SU-DHL-6 (cell line): ENCODE data around the gene NEB.

Experiments used
- H2AFZ ChIP-seq: fragments of 200-600 bp; sonication (generic); 2 replicates; pipeline ENCODE4 v1.6.1; 2014; ENCODE audit warnings: low read depth, mild to moderate bottlenecking, moderate library complexity, mixed read lengths, antibody characterized with exemption, low read length; ENCODE audit not compliant: severe bottlenecking
- H3F3A ChIP-seq: fragments of 200-600 bp; shearing (Covaris generic); 2 replicates; pipeline ENCODE4 v1.6.0; 2016; ENCODE audit warnings: antibody characterized with exemption, mild to moderate bottlenecking; ENCODE audit not compliant: insufficient read depth
- H3K27ac ChIP-seq: fragments of 200-600 bp; sonication (generic); 2 replicates; pipeline ENCODE4 v1.5.1; 2016; ENCODE audit warnings: low read depth, mild to moderate bottlenecking, low read length, moderate library complexity, mixed read lengths
- H3K27me3 ChIP-seq: fragments of 200-600 bp; sonication (generic), shearing (Covaris generic); 2 replicates; pipeline ENCODE4 v1.6.0; 2014; ENCODE audit warnings: mild to moderate bottlenecking, low read length
- H3K36me3 ChIP-seq: fragments of 200-600 bp; sonication (generic); 2 replicates; pipeline ENCODE4 v1.6.1; 2014; ENCODE audit warnings: mild to moderate bottlenecking, low read length, mixed read lengths
- H3K4me2 ChIP-seq: fragments of 300-600, 200-600 bp; shearing (Covaris generic), sonication (generic); 2 replicates; pipeline ENCODE4 v1.6.0; 2014; ENCODE audit warnings: low read length, low read depth, mild to moderate bottlenecking; ENCODE audit not compliant: poor library complexity, severe bottlenecking
- H3K4me3 ChIP-seq: fragments of 200-600 bp; sonication (generic); 2 replicates; pipeline ENCODE4 v1.5.1; 2014; ENCODE audit warnings: antibody characterized with exemption, low read length, mild to moderate bottlenecking, mixed read lengths; ENCODE audit not compliant: insufficient read depth, poor library complexity, severe bottlenecking
- H3K79me2 ChIP-seq: fragments of 200-600 bp; sonication (generic); 2 replicates; pipeline ENCODE4 v1.6.1; 2014; ENCODE audit warnings: mild to moderate bottlenecking, low read length, moderate library complexity; ENCODE audit not compliant: insufficient read depth
- H3K9ac ChIP-seq: fragments of 200-600 bp; sonication (generic); 2 replicates; pipeline ENCODE4 v1.7.0; 2014; ENCODE audit warnings: mild to moderate bottlenecking, low read length
- H3K9me2 ChIP-seq: fragments of 200-600 bp; sonication (generic); replicated peaks from 2 replicates; pipeline ENCODE4 v1.6.1; 2014; ENCODE audit warnings: low read length; ENCODE audit not compliant: insufficient read depth
- H3K9me3 ChIP-seq: fragments of 200-600 bp; sonication (generic); 2 replicates; pipeline ENCODE4 v1.6.1; 2014; ENCODE audit warnings: low read length, mixed read lengths; ENCODE audit not compliant: insufficient read depth
- H4K20me1 ChIP-seq: fragments of 200-600 bp; sonication (generic); 2 replicates; pipeline ENCODE4 v1.6.1; 2014; ENCODE audit warnings: low read depth, mild to moderate bottlenecking, antibody characterized with exemption, low read length, moderate library complexity, mixed read lengths
- CTCF ChIP-seq: fragments of 200-600 bp; sonication (generic); IDR thresholded peaks from one replicate; pipeline ENCODE4 v1.5.1; 2017; ENCODE audit warnings: antibody characterized with exemption, mild to moderate bottlenecking, low read length, moderate library complexity; ENCODE audit not compliant: insufficient read depth, poor library complexity, severe bottlenecking
- EZH2phosphoT487 ChIP-seq: fragments of 200-600 bp; sonication (generic), shearing (Covaris generic); conservative IDR thresholded peaks from 2 replicates; pipeline ENCODE4 v1.6.1; 2018; ENCODE audit warnings: mild to moderate bottlenecking, antibody characterized with exemption, low read length, moderate library complexity, mixed read lengths

NEB gene

GRCh38 chr2:151549191-151549590, 185.1 kb downstream of the NEB start:
- H3K9ac ChIP-seq: no peak overlapping the region
- no peak overlapping the region for H2AFZ ChIP-seq

GRCh38 chr2:151544449-151544848, 189.8 kb downstream of the NEB start:
- H3K9me2 ChIP-seq: no peaks in the 10 kb centered on the region
- no peak overlapping the region for H3K4me3 ChIP-seq
- H3K9ac ChIP-seq: no peak overlapping the region
- H3K27ac ChIP-seq: no peak overlapping the region
- no peak overlapping the region for H3K4me2 ChIP-seq
- no peaks in the 10 kb centered on the region for H3K27me3 ChIP-seq
- no peaks in the 10 kb centered on the region for H4K20me1 ChIP-seq
- H3K79me2 ChIP-seq: no peaks in the 10 kb centered on the region
- TF ChIP-seq CTCF: no peak
- no peak for TF ChIP-seq EZH2phosphoT487
- no peak overlapping the region for H2AFZ ChIP-seq
- no peaks in the 10 kb centered on the region for H3F3A ChIP-seq
- H3K36me3 ChIP-seq: no peaks in the 10 kb centered on the region
- no peaks in the 10 kb centered on the region for H3K9me3 ChIP-seq

More at GRCh38 chr2:151549191-151549590, 185.1 kb downstream of the NEB start:
- TF ChIP-seq EZH2phosphoT487 (no peak), CTCF (no peak)
- Histone ChIP-seq H3K27ac (no peak overlapping the region), H3F3A (no peaks in the 10 kb centered on the region), H3K9me2 (no peaks in the 10 kb centered on the region), H3K36me3 (no peaks in the 10 kb centered on the region), H4K20me1 (no peaks in the 10 kb centered on the region), H3K27me3 (no peaks in the 10 kb centered on the region), H3K79me2 (no peaks in the 10 kb centered on the region), H3K9me3 (no peaks in the 10 kb centered on the region), H3K4me3 (no peak overlapping the region), H3K4me2 (no peak overlapping the region)

- H3K4me3 ChIP-seq: no peak overlapping the region
- H3K4me2 ChIP-seq: no peak overlapping the region
- no peaks in the 10 kb centered on the region for H3K27me3 ChIP-seq
- H2AFZ ChIP-seq: no peak overlapping the region
- H3K79me2 ChIP-seq: no peaks in the 10 kb centered on the region
- H3K9ac ChIP-seq: no peak overlapping the region
- no peaks in the 10 kb centered on the region for H3K36me3 ChIP-seq
- H3K9me3 ChIP-seq: no peaks in the 10 kb centered on the region
- no peaks in the 10 kb centered on the region for H4K20me1 ChIP-seq
- no peaks in the 10 kb centered on the region for H3K9me2 ChIP-seq
- no peak overlapping the region for H3K27ac ChIP-seq
- TF ChIP-seq EZH2phosphoT487: no peak
- no peak for TF ChIP-seq CTCF
- H3F3A ChIP-seq: no peaks in the 10 kb centered on the region
Observed at GRCh38 chr2:151543876-151544275, 190.4 kb downstream of the NEB start.

GRCh38 chr2:151534001-151534400, 200.3 kb downstream of the NEB start:
- Histone ChIP-seq H3K79me2 (no peaks in the 10 kb centered on the region), H2AFZ (no peak overlapping the region), H3K9me2 (no peaks in the 10 kb centered on the region), H3K4me3 (no peak overlapping the region), H3K4me2 (no peak overlapping the region), H3K9ac (no peak overlapping the region), H3K27me3 (no peaks in the 10 kb centered on the region), H3K9me3 (no peaks in the 10 kb centered on the region), H3K36me3 (no peaks in the 10 kb centered on the region), H3F3A (no peaks in the 10 kb centered on the region), H3K27ac (no peak overlapping the region), H4K20me1 (no peaks in the 10 kb centered on the region)
- TF ChIP-seq CTCF: no peak
- no peak for TF ChIP-seq EZH2phosphoT487
